Stimulated activated effector memory CD8-positive, alpha-beta T cell treated with anti-CD3 and anti-CD28 coated beads, Interleukin-12 subunit alpha, Interleukin-12 subunit beta, amount 100 ng/mL, for 72 hours (primary cell): ENCODE results near the gene CALD1.

Source experiments
- ATAC-seq: fragments of 150-1000 bp; cut with Tn5 transposase; 2 replicates; pipeline ENCODE4 v1.10.0; 2021
- DNase-seq, 2 donors: peaks; one replicate each; pipeline ENCODE4 v3.0.0; 2021 to 2022; ENCODE audit warnings: low spot score in 2 of 2
- H3K27ac Mint-ChIP-seq: one replicate; pipeline ENCODE4 v1.8.0; 2022; ENCODE audit warnings: mild to moderate bottlenecking, mixed read lengths
- H3K36me3 Mint-ChIP-seq: one replicate; pipeline ENCODE4 v1.8.0; 2022; ENCODE audit warnings: mild to moderate bottlenecking, mixed read lengths
- H3K4me1 Mint-ChIP-seq: one replicate; pipeline ENCODE4 v1.8.0; 2022; ENCODE audit warnings: mixed read lengths
- H3K4me3 Mint-ChIP-seq: one replicate; pipeline ENCODE4 v1.8.0; 2022; ENCODE audit warnings: mild to moderate bottlenecking, mixed read lengths
- H3K9me3 Mint-ChIP-seq: one replicate; pipeline ENCODE4 v1.8.0; 2022; ENCODE audit warnings: mixed read lengths

The CALD1 gene

GRCh38 chr7:134842886-134843430, 63.5 kb downstream of the CALD1 start:
- DNase-seq (no peak), ATAC-seq (no peak)
- Mint-ChIP-seq H3K4me1 (no peaks in the 10 kb centered on the region), H3K36me3 (no peaks in the 10 kb centered on the region), H3K4me3 (no peak overlapping the region), H3K27ac (no peak overlapping the region), H3K9me3 (no peaks in the 10 kb centered on the region)

DNA sequence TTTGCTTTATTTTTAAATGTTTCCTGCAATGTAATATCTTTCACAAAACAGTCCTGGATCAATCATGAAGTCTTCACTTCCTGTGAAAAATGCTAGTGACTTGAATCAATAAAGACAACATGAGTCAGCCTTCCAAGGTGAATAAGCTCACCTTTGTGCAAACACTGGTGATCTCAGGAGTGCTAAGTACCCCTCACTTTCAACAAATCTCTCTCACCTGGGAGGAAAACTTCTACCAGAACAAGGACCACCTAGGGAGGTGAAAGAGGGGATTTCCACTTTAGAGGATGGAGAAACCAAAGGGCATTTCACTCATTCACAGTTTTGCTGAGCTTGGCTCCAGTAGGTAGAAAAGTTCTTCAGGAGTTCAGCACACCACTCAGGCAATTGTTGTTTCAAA, 64.8 kb downstream of the CALD1 start:
- ATAC-seq = no peak

DNA sequence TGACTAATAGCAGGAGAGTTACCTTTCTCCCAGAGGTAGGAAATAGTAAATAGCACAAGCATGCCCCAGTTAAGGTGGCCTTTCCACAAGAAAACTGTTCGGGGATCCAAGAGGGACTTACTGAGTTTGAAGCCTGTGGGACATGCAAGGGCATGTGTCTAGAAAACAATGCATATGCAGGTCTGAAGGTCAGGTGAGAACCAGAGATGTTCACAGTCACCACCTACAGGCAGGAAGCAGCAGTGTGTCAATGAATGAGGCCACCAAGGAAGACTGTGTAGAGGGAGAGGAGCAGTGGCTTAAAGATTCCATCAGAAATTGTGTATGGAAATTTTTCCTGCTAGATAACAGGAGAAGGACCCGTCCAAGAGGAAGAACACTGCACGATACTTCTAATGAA, 66.0 kb downstream of the CALD1 start:
- Mint-ChIP-seq H3K4me3 (no peak overlapping the region), H3K27ac (no peak overlapping the region), H3K36me3 (no peaks in the 10 kb centered on the region), H3K4me1 (no peaks in the 10 kb centered on the region), H3K9me3 (no peaks in the 10 kb centered on the region)
- ATAC-seq = peak; percentile 34
- DNase-seq = no peak

More for the DNA sequence above, 64.8 kb downstream of the CALD1 start:
- Mint-ChIP-seq H3K27ac (no peak overlapping the region), H3K36me3 (no peaks in the 10 kb centered on the region), H3K9me3 (no peaks in the 10 kb centered on the region), H3K4me1 (no peaks in the 10 kb centered on the region), H3K4me3 (no peak overlapping the region)
- DNase-seq = no peak

- Mint-ChIP-seq H3K9me3 (peaks cover 4% of the 10 kb centered on the region), H3K4me1 (peaks cover 6% of the 10 kb centered on the region), H3K4me3 (no peak overlapping the region), H3K27ac (no peak overlapping the region), H3K36me3 (no peaks in the 10 kb centered on the region)
- ATAC-seq = no peak
- no peak for DNase-seq
Observed at GRCh38 chr7:134847851-134848588, 68.6 kb downstream of the CALD1 start.

GRCh38 chr7:134850066-134850465, 70.6 kb downstream of the CALD1 start:
- no peak for ATAC-seq

GRCh38 chr7:134851141-134851540, 71.7 kb downstream of the CALD1 start:
- Mint-ChIP-seq H3K27ac (no peak overlapping the region), H3K4me3 (no peak overlapping the region), H3K9me3 (peaks cover 4% of the 10 kb centered on the region), H3K4me1 (peaks cover 6% of the 10 kb centered on the region), H3K36me3 (no peaks in the 10 kb centered on the region)
- DNase-seq = no peak
- no peak for ATAC-seq

More at GRCh38 chr7:134850066-134850465, 70.6 kb downstream of the CALD1 start:
- Mint-ChIP-seq H3K9me3 (peaks cover 4% of the 10 kb centered on the region), H3K4me3 (no peak overlapping the region), H3K27ac (no peak overlapping the region), H3K36me3 (no peaks in the 10 kb centered on the region), H3K4me1 (peaks cover 6% of the 10 kb centered on the region)
- DNase-seq = no peak

DNA sequence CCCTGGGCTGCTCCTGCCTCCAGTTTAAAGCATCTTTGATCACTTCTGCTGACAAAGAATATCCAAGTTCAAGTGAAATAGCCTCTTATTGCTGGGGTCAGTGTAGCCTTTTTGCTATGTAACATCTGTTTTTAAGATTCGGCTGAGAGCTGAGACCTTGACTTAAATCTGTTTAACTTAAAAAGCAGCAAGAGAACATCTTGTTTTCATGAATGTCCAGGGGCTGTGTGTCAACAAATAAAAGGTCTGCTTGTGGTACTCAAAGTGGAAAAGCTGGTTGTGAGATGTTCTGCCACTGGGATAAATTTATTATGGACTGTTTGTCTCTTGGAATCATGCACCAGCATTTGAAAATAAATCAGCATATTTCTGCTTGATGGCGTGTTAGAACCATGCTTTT, 73.2 kb downstream of the CALD1 start:
- Mint-ChIP-seq H3K9me3 (peaks cover 4% of the 10 kb centered on the region), H3K4me3 (no peak overlapping the region), H3K36me3 (no peaks in the 10 kb centered on the region), H3K27ac (no peak overlapping the region), H3K4me1 (peaks cover 6% of the 10 kb centered on the region)
- no peak for DNase-seq
- ATAC-seq = no peak

- Mint-ChIP-seq H3K27ac (no peak overlapping the region), H3K4me1 (peaks cover 6% of the 10 kb centered on the region), H3K36me3 (no peaks in the 10 kb centered on the region), H3K4me3 (no peak overlapping the region), H3K9me3 (peaks cover 4% of the 10 kb centered on the region)
- ATAC-seq = no peak
- DNase-seq = no peak
Observed at GRCh38 chr7:134854816-134855215, 75.4 kb downstream of the CALD1 start.

GRCh38 chr7:134855442-134855841, 76.0 kb downstream of the CALD1 start:
- Mint-ChIP-seq H3K4me3 (no peak overlapping the region), H3K4me1 (peaks cover 6% of the 10 kb centered on the region), H3K9me3 (peaks cover 4% of the 10 kb centered on the region), H3K27ac (no peak overlapping the region), H3K36me3 (no peaks in the 10 kb centered on the region)
- no peak for ATAC-seq
- DNase-seq = no peak

- Mint-ChIP-seq H3K36me3 (no peaks in the 10 kb centered on the region), H3K9me3 (no peaks in the 10 kb centered on the region), H3K4me1 (peaks cover 1% of the 10 kb centered on the region), H3K27ac (no peak overlapping the region), H3K4me3 (no peak overlapping the region)
- ATAC-seq = no peak
- no peak for DNase-seq
Observed at GRCh38 chr7:134856091-134856490, 76.7 kb downstream of the CALD1 start.

DNA sequence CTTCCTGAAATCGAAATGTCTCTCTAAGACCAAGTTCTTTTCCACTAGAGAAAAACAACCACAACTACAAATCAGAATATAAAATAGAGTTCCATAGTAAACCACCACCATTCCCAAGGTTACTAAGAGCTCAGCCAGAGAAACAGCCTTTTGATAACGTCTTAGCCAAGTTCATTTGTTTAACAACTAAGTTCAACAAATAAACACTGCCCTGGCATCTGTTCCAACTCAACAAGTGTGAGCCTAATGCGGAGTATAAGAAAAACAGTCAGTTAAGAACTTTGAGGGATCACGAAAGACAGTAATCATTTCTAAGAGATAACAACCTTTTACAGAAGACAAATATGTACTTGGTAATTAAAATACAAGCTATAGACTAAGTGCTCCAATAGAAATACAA, 77.3 kb downstream of the CALD1 start:
- no peak overlapping the region for H3K27ac Mint-ChIP-seq

DNA sequence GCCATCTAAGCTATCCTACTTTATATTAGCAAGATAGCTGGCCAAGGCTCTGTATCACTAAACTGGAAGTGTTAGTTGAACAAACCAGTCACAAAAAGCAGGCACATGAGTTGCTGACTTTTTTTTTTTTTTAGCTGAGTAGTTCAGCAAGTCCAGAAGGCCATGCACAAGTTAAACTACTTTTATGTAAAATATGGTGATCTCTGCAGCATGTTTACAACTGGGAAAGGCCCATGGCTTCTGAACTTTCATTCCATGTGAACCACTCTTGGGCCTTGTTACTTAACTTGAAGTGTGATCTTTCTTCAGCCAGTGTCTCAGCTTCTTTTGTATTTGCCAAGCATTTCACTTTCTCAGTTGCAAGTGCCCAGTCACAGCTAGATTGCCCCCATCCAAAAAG, 78.5 kb downstream of the CALD1 start:
- ATAC-seq = no peak

More for the DNA sequence above, 77.3 kb downstream of the CALD1 start:
- H3K4me3 Mint-ChIP-seq = no peak overlapping the region
- H3K36me3 Mint-ChIP-seq = no peaks in the 10 kb centered on the region
- DNase-seq (no peak), ATAC-seq (no peak)
- no peaks in the 10 kb centered on the region for H3K4me1 Mint-ChIP-seq
- H3K9me3 Mint-ChIP-seq = no peaks in the 10 kb centered on the region

GRCh38 chr7:134859783-134860182, 80.3 kb downstream of the CALD1 start:
- H3K9me3 Mint-ChIP-seq = no peaks in the 10 kb centered on the region
- H3K4me1 Mint-ChIP-seq = peaks cover 2% of the 10 kb centered on the region
- no peak for DNase-seq
- no peak overlapping the region for H3K4me3 Mint-ChIP-seq
- H3K27ac Mint-ChIP-seq = no peak overlapping the region
- ATAC-seq = no peak
- H3K36me3 Mint-ChIP-seq = no peaks in the 10 kb centered on the region

More for the DNA sequence above, 78.5 kb downstream of the CALD1 start:
- DNase-seq = no peak
- no peak overlapping the region for H3K4me3 Mint-ChIP-seq
- H3K27ac Mint-ChIP-seq = no peak overlapping the region
- no peaks in the 10 kb centered on the region for H3K36me3 Mint-ChIP-seq
- no peaks in the 10 kb centered on the region for H3K4me1 Mint-ChIP-seq
- H3K9me3 Mint-ChIP-seq = no peaks in the 10 kb centered on the region

- Mint-ChIP-seq H3K27ac (peak overlapping the region; percentile 2), H3K9me3 (no peaks in the 10 kb centered on the region), H3K36me3 (no peaks in the 10 kb centered on the region), H3K4me1 (peaks cover 10% of the 10 kb centered on the region), H3K4me3 (peak overlapping the region; percentile 8)
- ATAC-seq = peak; percentile 95
- DNase-seq = no peak
Observed at GRCh38 chr7:134865001-134865845, 85.8 kb downstream of the CALD1 start.

GRCh38 chr7:134866617-134867016, 87.2 kb downstream of the CALD1 start:
- ATAC-seq = no peak
- no peaks in the 10 kb centered on the region for H3K9me3 Mint-ChIP-seq
- H3K4me1 Mint-ChIP-seq = peaks cover 10% of the 10 kb centered on the region

More at GRCh38 chr7:134866617-134867016, 87.2 kb downstream of the CALD1 start:
- no peak overlapping the region for H3K4me3 Mint-ChIP-seq
- H3K27ac Mint-ChIP-seq = no peak overlapping the region
- H3K36me3 Mint-ChIP-seq = no peaks in the 10 kb centered on the region
- no peak for DNase-seq
